ENCODE measurements around the gene C14orf180.

Gene C14orf180

GRCh38 chr14:104637546-104638003, 58.0 kb downstream of the C14orf180 start:
- Histone ChIP-seq H3K4me3 (ENCODE audit: severe bottlenecking) (no peak overlapping the region), H3K4me1 (ENCODE audit: insufficient read depth, poor library complexity, severe bottlenecking) (no peaks in the 10 kb centered on the region), H3K27ac (ENCODE audit: poor library complexity, severe bottlenecking) (no peak overlapping the region), H3K9me3 (ENCODE audit: severe bottlenecking) (no peaks in the 10 kb centered on the region), H3K36me3 (ENCODE audit: low read depth) (no peaks in the 10 kb centered on the region), H3K27me3 (ENCODE audit: insufficient read depth, poor library complexity, severe bottlenecking) (peaks cover 36% of the 10 kb centered on the region)
- no peak for ATAC-seq (ENCODE audit: low read depth)
- DNase-seq (ENCODE audit: low spot score) = no peak
- TF ChIP-seq, protein P1, sequence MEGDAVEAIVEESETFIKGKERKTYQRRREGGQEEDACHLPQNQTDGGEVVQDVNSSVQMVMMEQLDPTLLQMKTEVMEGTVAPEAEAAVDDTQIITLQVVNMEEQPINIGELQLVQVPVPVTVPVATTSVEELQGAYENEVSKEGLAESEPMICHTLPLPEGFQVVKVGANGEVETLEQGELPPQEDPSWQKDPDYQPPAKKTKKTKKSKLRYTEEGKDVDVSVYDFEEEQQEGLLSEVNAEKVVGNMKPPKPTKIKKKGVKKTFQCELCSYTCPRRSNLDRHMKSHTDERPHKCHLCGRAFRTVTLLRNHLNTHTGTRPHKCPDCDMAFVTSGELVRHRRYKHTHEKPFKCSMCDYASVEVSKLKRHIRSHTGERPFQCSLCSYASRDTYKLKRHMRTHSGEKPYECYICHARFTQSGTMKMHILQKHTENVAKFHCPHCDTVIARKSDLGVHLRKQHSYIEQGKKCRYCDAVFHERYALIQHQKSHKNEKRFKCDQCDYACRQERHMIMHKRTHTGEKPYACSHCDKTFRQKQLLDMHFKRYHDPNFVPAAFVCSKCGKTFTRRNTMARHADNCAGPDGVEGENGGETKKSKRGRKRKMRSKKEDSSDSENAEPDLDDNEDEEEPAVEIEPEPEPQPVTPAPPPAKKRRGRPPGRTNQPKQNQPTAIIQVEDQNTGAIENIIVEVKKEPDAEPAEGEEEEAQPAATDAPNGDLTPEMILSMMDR (IDR thresholded peaks at IDR 0.05; ENCODE audit: poor library complexity, severe bottlenecking) = no peak

DNA sequence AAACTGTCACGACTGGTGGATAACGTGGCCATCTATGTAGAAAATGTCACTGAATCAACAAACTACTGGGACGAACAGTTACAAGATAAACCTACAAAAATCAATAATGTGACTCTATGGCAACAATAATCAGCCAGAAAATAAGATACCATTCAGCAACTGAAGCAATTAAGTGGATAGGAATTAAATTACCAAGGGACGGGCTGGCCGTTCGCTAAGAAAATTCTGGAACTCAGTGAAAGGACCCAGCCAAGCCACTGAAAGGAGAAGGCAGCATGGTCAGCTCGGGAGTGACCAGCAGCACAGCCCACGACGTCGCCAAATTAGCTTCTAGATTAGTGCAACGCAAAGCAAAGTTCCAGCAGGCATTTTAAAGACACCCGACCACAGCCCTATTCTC, 58.6 kb downstream of the C14orf180 start:
- ATAC-seq (ENCODE audit: low read depth) = no peak
- TF ChIP-seq, protein P1 (IDR thresholded peaks at IDR 0.05; ENCODE audit: poor library complexity, severe bottlenecking) = no peak
- no peak for DNase-seq (ENCODE audit: low spot score)
- no peak overlapping the region for H3K27ac ChIP-seq (ENCODE audit: poor library complexity, severe bottlenecking)
- no peaks in the 10 kb centered on the region for H3K36me3 ChIP-seq (ENCODE audit: low read depth)
- H3K4me3 ChIP-seq (ENCODE audit: severe bottlenecking) = no peak overlapping the region
- peaks cover 35% of the 10 kb centered on the region for H3K27me3 ChIP-seq (ENCODE audit: insufficient read depth, poor library complexity, severe bottlenecking)
- no peaks in the 10 kb centered on the region for H3K9me3 ChIP-seq (ENCODE audit: severe bottlenecking)
- no peaks in the 10 kb centered on the region for H3K4me1 ChIP-seq (ENCODE audit: insufficient read depth, poor library complexity, severe bottlenecking)

GRCh38 chr14:104638927-104639450, 59.4 kb downstream of the C14orf180 start:
- Histone ChIP-seq H3K36me3 (ENCODE audit: low read depth) (no peaks in the 10 kb centered on the region), H3K4me1 (ENCODE audit: insufficient read depth, poor library complexity, severe bottlenecking) (no peaks in the 10 kb centered on the region), H3K27me3 (ENCODE audit: insufficient read depth, poor library complexity, severe bottlenecking) (peaks cover 35% of the 10 kb centered on the region), H3K27ac (ENCODE audit: poor library complexity, severe bottlenecking) (no peak overlapping the region), H3K9me3 (ENCODE audit: severe bottlenecking) (no peaks in the 10 kb centered on the region), H3K4me3 (ENCODE audit: severe bottlenecking) (no peak overlapping the region)
- no peak for DNase-seq (ENCODE audit: low spot score)
- TF ChIP-seq, protein P1 (IDR thresholded peaks at IDR 0.05; ENCODE audit: poor library complexity, severe bottlenecking) = no peak
- ATAC-seq (ENCODE audit: low read depth) = no peak

DNA sequence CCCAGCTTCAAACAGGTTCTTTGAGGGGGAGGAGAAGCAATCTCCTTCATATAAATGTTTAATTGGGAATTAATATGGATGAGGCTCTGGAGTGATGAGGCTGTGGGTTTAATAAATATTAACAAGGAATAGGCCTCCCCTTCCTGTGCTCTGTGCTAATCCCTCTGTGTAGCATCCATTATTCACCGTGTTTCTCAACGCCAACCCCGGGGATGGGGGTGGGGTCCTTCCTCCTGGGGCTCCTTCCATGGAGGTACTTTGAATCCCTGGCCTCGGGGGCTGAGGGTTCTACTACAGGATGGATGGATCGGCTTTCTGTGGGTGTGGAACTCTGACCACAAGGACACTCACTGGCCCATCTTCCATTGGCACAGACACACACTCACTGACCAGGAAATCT, 59.9 kb downstream of the C14orf180 start:
- no peaks in the 10 kb centered on the region for H3K4me1 ChIP-seq (ENCODE audit: insufficient read depth, poor library complexity, severe bottlenecking)
- DNase-seq (ENCODE audit: low spot score) = no peak
- TF ChIP-seq, protein P1 (IDR thresholded peaks at IDR 0.05; ENCODE audit: poor library complexity, severe bottlenecking) = no peak
- no peak; the same call in 2 of the 3 replicates for ATAC-seq (ENCODE audit: low read depth)
- H3K4me3 ChIP-seq (ENCODE audit: severe bottlenecking) = no peak overlapping the region
- no peak overlapping the region for H3K27ac ChIP-seq (ENCODE audit: poor library complexity, severe bottlenecking)
- no peaks in the 10 kb centered on the region for H3K9me3 ChIP-seq (ENCODE audit: severe bottlenecking)
- H3K27me3 ChIP-seq (ENCODE audit: insufficient read depth, poor library complexity, severe bottlenecking) = peaks cover 33% of the 10 kb centered on the region
- H3K36me3 ChIP-seq (ENCODE audit: low read depth) = no peaks in the 10 kb centered on the region
